GM19099 (cell line): Measurements from ENCODE around the gene TSC22D2.

Source experiments
- POLR2A ChIP-seq: IDR thresholded peaks from 3 replicates; pipeline ENCODE4 v1.6.1; 2011; ENCODE audit warnings: low read depth; ENCODE audit not compliant: insufficient read length; ENCODE audit errors: extremely low read depth

The TSC22D2 gene

GRCh38 chr3:150447631-150448465 lies 39.8 kb downstream of the TSC22D2 start:
- no peak for TF ChIP-seq POLR2A

DNA sequence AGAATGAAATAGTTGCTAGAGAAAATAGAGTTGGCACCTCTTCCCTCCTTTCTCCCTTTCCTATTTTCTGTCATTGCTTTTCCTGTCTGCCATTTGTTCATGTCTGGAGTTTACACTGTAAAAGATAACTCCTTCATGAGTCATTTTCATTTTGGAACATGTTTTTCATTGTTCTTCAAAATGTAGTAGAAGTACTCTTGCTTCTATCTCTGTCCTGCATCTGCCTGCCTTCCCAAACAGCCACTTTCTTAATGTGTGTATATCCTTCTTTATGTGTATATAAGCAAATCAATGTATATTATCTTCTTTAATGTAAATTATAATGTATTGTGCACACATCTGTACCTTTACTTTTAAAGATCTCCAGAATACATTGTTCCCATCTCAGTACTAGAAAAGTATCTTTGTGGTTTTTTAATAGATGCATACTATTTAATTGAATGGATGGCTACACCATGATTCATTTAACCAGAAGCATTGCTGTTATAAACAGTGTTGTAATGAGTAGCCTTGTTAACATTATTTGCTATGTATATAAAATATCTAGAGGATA lies 41.1 kb downstream of the TSC22D2 start:
- TF ChIP-seq POLR2A, result no peak

DNA sequence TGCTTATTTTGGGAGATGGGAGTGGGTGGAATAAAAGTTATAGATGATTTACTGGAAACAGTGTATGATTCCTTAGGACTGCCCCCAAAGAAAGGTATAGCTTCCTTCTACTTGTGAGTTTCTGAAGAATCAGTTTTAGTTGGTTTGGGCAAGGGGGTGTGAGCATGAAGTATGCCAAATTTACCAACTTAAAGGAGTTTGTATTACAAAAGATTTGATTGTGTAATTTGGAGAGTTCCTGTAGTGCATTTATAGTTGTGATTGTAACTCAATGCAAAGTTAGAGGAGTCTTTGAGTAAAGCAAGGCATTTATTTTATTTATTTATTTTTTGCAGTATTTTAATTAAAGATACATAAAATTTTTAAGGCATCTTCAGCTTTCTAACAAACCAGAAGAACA lies 42.8 kb downstream of the TSC22D2 start:
- TF ChIP-seq POLR2A, result no peak

DNA sequence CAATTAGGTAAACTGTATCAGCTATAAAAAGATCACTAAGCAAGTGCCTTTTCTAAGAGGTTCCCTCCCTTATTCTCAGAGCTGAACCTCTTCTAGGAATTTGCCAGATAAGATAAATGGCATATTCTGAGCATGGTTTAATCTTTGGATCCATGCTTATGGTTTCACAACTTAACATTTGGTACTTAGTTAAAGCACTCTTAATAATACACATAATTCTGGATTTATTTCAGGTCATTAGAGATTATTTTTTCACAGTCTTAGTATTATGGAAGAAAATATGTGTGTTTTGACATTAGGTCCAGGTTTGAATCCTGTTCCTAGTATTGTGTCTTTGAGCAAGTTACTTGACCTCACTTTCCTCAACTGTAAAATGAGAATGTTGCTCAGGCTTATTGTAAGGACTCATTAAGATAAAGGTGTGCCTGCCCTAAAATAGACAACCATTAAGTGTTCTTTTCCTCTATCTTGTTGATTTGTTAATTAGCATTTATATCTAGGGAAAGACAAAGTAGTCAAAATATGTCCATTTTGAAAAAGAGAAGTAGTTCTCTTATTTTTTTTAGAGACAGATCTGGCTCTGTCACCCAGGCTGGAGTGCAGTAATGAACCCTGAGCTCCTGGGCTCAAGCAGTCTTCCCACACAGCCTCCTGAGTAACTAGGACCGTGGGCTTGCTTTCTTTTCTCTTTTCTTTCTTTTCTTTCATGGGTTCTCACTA lies 43.4 kb downstream of the TSC22D2 start:
- no peak for TF ChIP-seq POLR2A

DNA sequence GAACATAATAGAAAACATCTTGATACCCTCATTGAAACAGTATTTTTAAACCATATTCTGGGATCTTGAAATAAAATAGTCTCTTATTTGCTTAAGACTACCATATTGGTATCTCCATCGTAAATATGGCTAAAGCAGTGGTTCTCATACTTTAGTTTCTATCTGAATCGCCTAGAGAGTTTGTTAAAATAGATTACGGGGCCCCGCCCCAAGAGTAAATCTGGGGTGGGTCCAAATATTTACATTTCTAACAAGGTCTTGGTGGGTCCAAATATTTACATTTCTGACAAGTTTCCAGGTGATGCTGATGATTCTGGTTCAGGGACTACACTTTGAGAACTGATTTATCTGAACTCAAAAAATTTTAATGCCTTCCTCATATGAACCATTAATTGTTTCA lies 45.3 kb downstream of the TSC22D2 start:
- no peak for TF ChIP-seq POLR2A

- no peak for TF ChIP-seq POLR2A
Observed at GRCh38 chr3:150454085-150454484, 46.0 kb downstream of the TSC22D2 start.

DNA sequence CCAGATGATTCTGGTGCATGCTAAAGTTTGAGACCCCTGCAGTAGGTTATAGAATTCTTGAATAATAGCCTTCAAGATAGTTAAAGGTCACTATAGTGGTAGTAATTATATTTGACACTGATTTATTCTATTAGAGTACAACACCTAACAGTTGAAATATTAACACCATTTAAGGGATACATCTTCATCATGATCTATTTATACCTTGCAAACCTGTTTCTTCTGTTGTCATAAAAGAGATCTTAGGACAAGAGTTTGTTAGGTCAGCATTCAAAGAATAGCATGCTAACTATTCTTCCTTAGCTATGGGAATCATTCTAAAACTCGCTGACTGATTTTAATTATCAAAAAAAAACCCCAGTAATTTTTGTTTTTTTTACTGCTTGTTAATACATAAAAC lies 46.5 kb downstream of the TSC22D2 start:
- no peak for TF ChIP-seq POLR2A

DNA sequence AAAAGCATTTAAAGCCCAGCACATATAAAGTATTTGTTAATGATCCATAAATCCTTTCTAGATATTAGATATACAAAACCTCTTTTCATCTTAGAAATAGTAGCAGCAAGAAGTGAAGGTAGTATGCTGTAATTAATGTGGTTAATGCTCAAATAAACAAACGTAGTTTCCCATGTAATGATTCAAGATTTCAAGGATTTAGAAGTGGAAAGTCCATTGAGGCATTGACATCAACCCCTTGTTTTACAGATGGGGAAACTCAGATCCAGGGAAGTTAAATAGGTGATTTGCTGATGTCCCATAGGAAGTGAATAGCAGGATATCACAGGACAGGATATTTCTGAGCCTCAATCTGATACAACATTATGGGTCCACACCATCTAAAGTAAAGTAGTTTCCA lies 47.2 kb downstream of the TSC22D2 start:
- TF ChIP-seq POLR2A, result no peak

- no peak for TF ChIP-seq POLR2A
Observed at GRCh38 chr3:150458001-150458400, 49.9 kb downstream of the TSC22D2 start.

DNA sequence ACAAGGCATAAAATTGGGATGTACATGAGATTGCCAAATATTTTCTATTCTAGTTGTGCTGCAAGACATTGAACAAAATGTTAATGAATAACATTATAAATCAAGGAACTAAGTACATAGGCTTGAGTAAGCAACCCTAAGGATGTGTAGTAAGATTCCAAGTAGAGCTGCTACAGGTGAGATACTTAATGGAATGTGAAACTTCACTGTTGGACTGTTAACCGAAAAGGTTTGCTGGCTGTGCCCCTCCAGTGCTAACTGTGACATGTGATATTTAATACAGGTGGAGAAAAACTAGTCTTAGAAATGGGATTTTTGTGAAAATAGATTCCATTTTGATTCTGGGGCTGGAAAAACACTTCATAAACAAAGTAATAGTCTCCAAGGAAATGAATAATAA lies 52.4 kb downstream of the TSC22D2 start:
- no peak for TF ChIP-seq POLR2A

DNA sequence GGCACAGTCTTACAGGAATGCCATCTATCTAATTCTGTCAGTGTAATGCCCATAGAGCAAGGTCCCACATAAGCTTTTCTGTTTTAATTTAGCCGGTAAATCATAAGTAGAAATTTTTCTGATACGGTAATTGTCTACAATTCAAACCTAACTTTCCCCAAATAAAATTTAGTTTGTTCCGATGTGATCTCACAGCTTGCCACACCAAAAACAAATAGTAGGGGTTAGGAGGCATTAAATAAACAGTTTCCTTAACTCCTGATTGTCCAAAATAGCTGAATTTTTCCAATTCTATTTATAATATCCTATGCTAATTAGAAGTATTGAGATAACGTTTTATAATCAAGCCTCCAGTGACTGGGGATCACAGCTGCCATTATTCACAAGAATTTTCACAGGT lies 53.3 kb downstream of the TSC22D2 start:
- TF ChIP-seq POLR2A, result no peak

DNA sequence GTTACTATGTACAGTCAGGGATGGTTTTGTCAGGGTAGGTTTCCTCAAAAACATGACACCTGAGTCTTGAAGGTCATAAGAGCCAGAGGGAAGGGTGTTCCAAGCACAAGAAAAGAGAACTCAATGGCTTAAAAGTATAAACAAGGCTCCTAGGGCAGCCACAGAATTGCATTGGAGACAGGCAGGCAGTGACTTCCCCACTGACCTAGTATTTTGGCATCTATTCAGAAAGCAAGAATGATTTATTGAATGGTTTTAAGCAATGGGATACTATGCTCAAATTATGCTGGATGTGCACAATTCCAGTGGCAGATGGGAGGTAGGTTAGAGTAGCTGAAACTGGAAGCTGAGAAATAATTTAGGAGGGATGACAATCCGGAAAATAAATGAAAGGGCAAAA lies 54.0 kb downstream of the TSC22D2 start:
- TF ChIP-seq POLR2A, result no peak

GRCh38 chr3:150464684-150465083 lies 56.6 kb downstream of the TSC22D2 start:
- TF ChIP-seq POLR2A, result no peak

DNA sequence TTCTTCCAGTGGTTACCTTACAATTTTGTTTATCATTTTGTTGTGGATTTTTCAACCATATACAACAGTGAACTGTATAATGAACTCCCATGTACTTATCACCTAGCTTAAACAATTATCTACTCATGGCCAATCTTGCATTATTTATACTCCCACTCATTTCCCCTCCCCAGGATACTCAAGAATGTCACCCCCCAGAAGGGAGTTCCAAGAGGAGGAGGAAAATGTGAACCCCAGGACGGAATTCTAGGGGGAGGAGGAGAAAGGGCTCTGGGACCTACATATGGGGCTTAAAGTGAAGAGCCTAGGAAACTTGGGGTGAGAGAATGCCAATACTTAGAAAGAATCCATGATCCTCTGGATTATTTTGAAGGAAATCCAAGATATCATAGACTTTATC lies 59.3 kb downstream of the TSC22D2 start:
- no peak for TF ChIP-seq POLR2A

- no peak for TF ChIP-seq POLR2A
Observed at GRCh38 chr3:150469031-150469930, 61.2 kb downstream of the TSC22D2 start.
